Endodermal cell (in vitro differentiated cells): Measurements from ENCODE around the gene STRA8. TPM values are rescaled to one million over a fixed set of nuclear protein-coding genes. Genes with fewer than 3 reads are reported as not detected.
A peak's percentile ranks its signal among the peaks of the same experiment; 100 is the strongest.

Source experiments
- DNase-seq: peaks from one replicate; pipeline ENCODE4 v3.0.0-alpha.2; 2017
- H3K27ac ChIP-seq: 2 replicates; pipeline ENCODE4 v1.5.1; 2013; ENCODE audit warnings: mild to moderate bottlenecking, low read depth, low read length, moderate library complexity
- H3K27me3 ChIP-seq: 2 replicates; pipeline ENCODE4 v1.6.1; 2013; ENCODE audit warnings: mild to moderate bottlenecking, low read length, moderate library complexity; ENCODE audit not compliant: insufficient read depth, control insufficient read depth, poor library complexity, severe bottlenecking
- H3K36me3 ChIP-seq: 2 replicates; pipeline ENCODE4 v1.7.0; 2013; ENCODE audit warnings: mild to moderate bottlenecking, low read length, moderate library complexity; ENCODE audit not compliant: control insufficient read depth, insufficient read depth
- H3K4me1 ChIP-seq: one replicate; pipeline ENCODE4 v1.7.0; 2013; ENCODE audit warnings: low read length; ENCODE audit not compliant: control insufficient read depth, insufficient read depth
- H3K4me3 ChIP-seq: 2 replicates; pipeline ENCODE4 v1.5.1; 2013; ENCODE audit warnings: mild to moderate bottlenecking, low read length, moderate library complexity
- H3K9ac ChIP-seq: 2 replicates; pipeline ENCODE4 v1.6.1; 2013; ENCODE audit warnings: mild to moderate bottlenecking, low read length, moderate library complexity; ENCODE audit not compliant: poor library complexity, severe bottlenecking; ENCODE audit errors: extremely low read depth
- H3K9me3 ChIP-seq: 2 replicates; pipeline ENCODE4 v1.6.1; 2013; ENCODE audit warnings: mild to moderate bottlenecking, low read length, moderate library complexity; ENCODE audit not compliant: control insufficient read depth
- H3K27ac Mint-ChIP-seq: 2 replicates; pipeline ENCODE4 v1.8.0; 2020; ENCODE audit warnings: mixed read lengths
- H3K27me3 Mint-ChIP-seq: 2 replicates; pipeline ENCODE4 v1.8.0; 2021; ENCODE audit warnings: mild to moderate bottlenecking, mixed read lengths; ENCODE audit not compliant: insufficient read depth
- H3K36me3 Mint-ChIP-seq: 2 replicates; pipeline ENCODE4 v1.8.0; 2020; ENCODE audit warnings: low read depth, mixed read lengths
- H3K4me1 Mint-ChIP-seq: 2 replicates; pipeline ENCODE4 v1.8.0; 2020; ENCODE audit warnings: mixed read lengths
- H3K4me3 Mint-ChIP-seq: 2 replicates; pipeline ENCODE4 v1.8.0; 2020; ENCODE audit warnings: mild to moderate bottlenecking, moderate library complexity, mixed read lengths
- H3K9me3 Mint-ChIP-seq: 2 replicates; pipeline ENCODE4 v1.8.0; 2020; ENCODE audit warnings: mild to moderate bottlenecking, mixed read lengths
- WGBS, 2 experiments: methylation state at CpG; one replicate each; pipeline versions ENCODE4 v1.1.5 to v1.1.7; 2013; ENCODE audit warnings: missing lambda C conversion rate in 2 of 2, mixed read lengths in 1 of 2; ENCODE audit not compliant: insufficient coverage in 1 of 2, insufficient read length in 1 of 2; 5-methylcytosine and 5-hydroxymethylcytosine counted together
- total RNA-seq, 2 donors: library from RNA; stranded (reverse); fragmentation: NEBNext Ultra II Directional in 1 of 2; extraction: Animal tissue kit (Norgen Biotek cat#: 25700) in 1 of 2; gene quantifications; 2 replicates in 1 of 2; 3 replicates in 1 of 2; pipeline ENCODE4 v1.2.1, GENCODE V29; 2021
- TF ChIP-seq, protein P1 (sequence below): fragments of 200-600 bp; sonication (generic); conservative IDR thresholded peaks from 2 replicates; pipeline ENCODE4 v1.5.0; 2021; ENCODE audit warnings: antibody characterized with exemption, mild to moderate bottlenecking

The STRA8 gene
- total RNA-seq, 2 donors from 2014 or later: not detected

DNA sequence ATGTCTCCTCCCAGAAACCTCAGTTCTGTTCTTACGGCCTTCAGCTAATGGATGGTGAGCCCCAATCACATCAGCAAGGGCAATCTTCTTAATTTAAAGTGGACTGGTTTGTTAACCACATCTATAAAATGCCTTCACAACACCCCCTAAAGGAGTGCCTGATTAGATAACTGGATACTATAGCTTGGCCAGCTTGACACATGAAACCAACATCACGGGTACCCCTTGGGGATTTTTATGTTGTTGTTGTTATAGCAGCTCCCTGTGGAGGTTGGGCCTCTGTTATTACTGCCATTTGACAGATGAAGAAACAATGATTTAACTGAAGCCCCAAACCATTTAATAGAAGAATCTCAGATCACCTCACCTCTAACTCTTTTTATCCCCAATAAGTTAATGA, 26.8 kb downstream of the STRA8 start:
- Mint-ChIP-seq H3K9me3 (peaks cover under 1% of the 10 kb centered on the region), H3K27me3 (no peaks in the 10 kb centered on the region), H3K36me3 (no peaks in the 10 kb centered on the region), H3K4me1 (no peaks in the 10 kb centered on the region), H3K27ac (no peak overlapping the region), H3K4me3 (no peak overlapping the region)
- H3K4me3 ChIP-seq: no peak overlapping the region
- no peak overlapping the region for H3K27ac ChIP-seq
- no peaks in the 10 kb centered on the region for H3K9me3 ChIP-seq
- WGBS, 2 experiments: 92% methylated on average over 2 of the region's 2 CpGs; no CpG with 5 or more reads in 1 of the 2 experiments
- H3K36me3 ChIP-seq: no peaks in the 10 kb centered on the region
- H3K27me3 ChIP-seq: no peaks in the 10 kb centered on the region
- H3K9ac ChIP-seq: no peak overlapping the region
- TF ChIP-seq, protein P1, sequence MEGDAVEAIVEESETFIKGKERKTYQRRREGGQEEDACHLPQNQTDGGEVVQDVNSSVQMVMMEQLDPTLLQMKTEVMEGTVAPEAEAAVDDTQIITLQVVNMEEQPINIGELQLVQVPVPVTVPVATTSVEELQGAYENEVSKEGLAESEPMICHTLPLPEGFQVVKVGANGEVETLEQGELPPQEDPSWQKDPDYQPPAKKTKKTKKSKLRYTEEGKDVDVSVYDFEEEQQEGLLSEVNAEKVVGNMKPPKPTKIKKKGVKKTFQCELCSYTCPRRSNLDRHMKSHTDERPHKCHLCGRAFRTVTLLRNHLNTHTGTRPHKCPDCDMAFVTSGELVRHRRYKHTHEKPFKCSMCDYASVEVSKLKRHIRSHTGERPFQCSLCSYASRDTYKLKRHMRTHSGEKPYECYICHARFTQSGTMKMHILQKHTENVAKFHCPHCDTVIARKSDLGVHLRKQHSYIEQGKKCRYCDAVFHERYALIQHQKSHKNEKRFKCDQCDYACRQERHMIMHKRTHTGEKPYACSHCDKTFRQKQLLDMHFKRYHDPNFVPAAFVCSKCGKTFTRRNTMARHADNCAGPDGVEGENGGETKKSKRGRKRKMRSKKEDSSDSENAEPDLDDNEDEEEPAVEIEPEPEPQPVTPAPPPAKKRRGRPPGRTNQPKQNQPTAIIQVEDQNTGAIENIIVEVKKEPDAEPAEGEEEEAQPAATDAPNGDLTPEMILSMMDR: no peak
- no peak for DNase-seq
- H3K4me1 ChIP-seq: no peaks in the 10 kb centered on the region

DNA sequence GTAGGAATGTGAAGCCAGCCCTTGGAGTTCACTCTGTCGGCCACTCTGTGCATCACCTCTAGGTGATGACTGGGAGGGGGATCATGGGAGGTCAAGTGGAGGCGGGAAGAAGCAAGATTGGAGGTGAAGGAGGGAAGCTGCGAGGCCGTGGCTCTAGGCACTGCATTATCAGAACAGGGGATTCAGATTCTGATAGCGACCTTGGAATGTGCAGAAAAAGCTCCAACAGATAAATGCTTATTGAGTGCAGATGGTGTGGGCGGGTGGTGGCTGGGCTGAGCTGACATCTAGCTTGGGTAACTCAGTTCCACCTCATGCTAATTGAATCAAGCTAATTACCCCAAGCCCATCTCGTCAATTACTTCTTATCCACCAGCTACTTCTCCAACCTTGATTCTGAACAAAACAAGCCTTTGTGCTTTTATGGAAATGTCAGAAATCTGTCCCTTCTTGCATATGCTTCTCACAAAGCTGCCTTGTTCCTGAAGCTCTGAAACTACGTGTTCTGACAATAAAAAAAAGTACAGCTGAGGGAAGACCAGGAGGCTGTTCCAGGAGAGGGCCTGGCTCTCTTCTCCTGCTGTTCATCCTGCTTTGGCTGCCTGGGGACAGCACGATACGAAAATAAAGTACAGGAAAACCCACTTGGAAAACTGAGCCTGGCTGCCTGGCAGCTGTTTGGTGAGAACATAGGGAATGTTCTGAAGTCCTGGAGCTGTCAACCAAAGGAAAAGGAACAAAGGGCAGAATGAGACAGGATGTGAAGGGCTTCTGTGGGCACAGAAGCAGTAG, 27.5 kb downstream of the STRA8 start:
- no peaks in the 10 kb centered on the region for H3K4me1 ChIP-seq
- Mint-ChIP-seq H3K4me3 (no peak overlapping the region), H3K4me1 (no peaks in the 10 kb centered on the region), H3K9me3 (peaks cover 7% of the 10 kb centered on the region), H3K27me3 (no peaks in the 10 kb centered on the region), H3K36me3 (no peaks in the 10 kb centered on the region), H3K27ac (no peak overlapping the region)
- no peaks in the 10 kb centered on the region for H3K27me3 ChIP-seq
- H3K4me3 ChIP-seq: no peak overlapping the region
- TF ChIP-seq, protein P1: no peak
- no peaks in the 10 kb centered on the region for H3K9me3 ChIP-seq
- H3K27ac ChIP-seq: peak overlapping the region; percentile 22
- DNase-seq: peak; percentile 34
- WGBS, 2 experiments: 90 to 93% methylated on average over 6 to 10 of the region's 10 CpGs
- no peaks in the 10 kb centered on the region for H3K36me3 ChIP-seq
- H3K9ac ChIP-seq: no peak overlapping the region

DNA sequence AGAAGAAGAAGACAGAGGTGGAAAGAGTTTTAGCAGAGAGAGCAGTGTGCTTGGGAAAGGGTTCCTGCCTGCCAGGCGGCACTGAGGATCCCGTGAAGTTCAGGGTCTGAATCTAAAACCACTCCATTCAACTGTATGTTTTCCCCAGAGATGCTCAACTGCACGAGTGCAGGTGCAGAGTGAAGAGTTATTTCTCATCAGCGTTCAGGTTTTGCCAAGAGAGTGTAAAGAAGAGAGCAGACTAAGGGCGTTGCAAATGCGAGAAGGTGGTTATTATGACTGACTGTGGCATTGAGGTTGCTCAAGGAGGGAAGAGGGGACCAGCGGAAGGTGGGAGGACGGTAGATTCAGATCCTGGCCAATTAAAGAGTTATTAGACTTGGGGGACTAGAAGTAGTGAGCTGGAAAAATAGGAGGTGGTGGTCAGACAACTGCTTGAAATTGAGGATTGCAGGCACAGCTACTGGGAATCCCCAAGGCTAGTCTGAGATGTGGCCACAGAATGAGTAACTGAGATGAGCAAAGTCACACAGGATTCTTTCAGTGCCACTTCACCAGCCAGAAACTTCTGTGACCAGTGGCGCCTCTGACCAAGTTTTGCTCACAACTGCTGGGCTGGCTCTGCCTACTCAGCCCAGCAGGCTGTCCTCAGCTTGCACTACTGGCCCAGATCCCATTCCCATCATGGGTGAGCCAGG, 29.1 kb downstream of the STRA8 start:
- no peak overlapping the region for H3K4me3 ChIP-seq
- H3K27me3 ChIP-seq: no peaks in the 10 kb centered on the region
- H3K4me3 Mint-ChIP-seq: no peak overlapping the region
- H3K9ac ChIP-seq: no peak overlapping the region
- 85 to 93% methylated on average over 8 to 9 of the region's 9 CpGs for WGBS, 2 experiments
- TF ChIP-seq, protein P1: no peak
- H3K36me3 Mint-ChIP-seq: no peaks in the 10 kb centered on the region
- no peaks in the 10 kb centered on the region for H3K4me1 Mint-ChIP-seq
- H3K9me3 ChIP-seq: no peaks in the 10 kb centered on the region
- H3K27me3 Mint-ChIP-seq: no peaks in the 10 kb centered on the region
- no peaks in the 10 kb centered on the region for H3K4me1 ChIP-seq
- H3K9me3 Mint-ChIP-seq: peaks cover 15% of the 10 kb centered on the region
- H3K27ac ChIP-seq: no peak overlapping the region
- DNase-seq: peak; percentile 37
- H3K27ac Mint-ChIP-seq: no peak overlapping the region
- no peaks in the 10 kb centered on the region for H3K36me3 ChIP-seq
